Stimulated activated CD8-positive, alpha-beta memory T cell treated with anti-CD3 and anti-CD28 coated beads, Interleukin-12 subunit alpha, Interleukin-12 subunit beta, amount 100 ng/mL, for 4 hours (primary cell): ENCODE measurements around the gene ZNF425.
"Not testable (repeated sequence)": the region's sequence is repeated elsewhere in the genome, so short reads cannot be mapped to it uniquely, and the experiment has no call there.

ENCODE experiments used
- DNase-seq: peaks from one replicate; pipeline ENCODE4 v3.0.0-alpha.2; 2020; ENCODE audit warnings: low read depth

Gene ZNF425

DNA sequence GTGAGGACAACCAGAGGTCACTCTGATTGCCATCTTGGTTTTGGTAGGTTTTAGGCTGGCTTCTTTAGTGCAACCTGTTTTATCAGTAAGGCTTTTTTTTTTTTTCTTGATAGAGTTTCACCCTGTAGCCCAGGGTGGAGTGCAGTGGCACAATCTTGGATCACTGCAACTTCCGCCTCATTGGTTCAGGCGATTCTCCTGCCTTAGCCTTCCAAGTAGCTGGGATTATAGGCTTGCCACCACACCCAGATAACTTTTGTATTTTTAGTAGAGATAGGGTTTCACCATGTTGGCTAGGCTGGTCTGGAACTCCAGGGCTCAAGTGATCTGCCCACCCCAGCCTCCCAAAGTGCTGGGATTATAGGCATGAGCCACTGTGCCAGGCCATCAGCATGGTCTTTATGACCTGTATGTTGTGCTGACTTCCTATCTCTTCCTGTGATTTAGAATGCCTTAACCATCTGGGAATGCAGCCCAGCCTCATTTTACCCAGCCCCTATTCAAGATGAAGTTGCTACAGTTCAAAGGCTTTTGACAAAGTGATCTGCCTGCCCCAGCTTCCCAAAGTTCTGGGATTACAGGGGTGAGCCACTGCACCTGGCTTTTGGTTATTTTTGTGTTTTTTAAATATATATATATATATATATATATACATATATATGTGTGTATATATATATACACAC, 7.0 kb upstream of the ZNF425 start:
- DNase-seq, result no peak

DNA sequence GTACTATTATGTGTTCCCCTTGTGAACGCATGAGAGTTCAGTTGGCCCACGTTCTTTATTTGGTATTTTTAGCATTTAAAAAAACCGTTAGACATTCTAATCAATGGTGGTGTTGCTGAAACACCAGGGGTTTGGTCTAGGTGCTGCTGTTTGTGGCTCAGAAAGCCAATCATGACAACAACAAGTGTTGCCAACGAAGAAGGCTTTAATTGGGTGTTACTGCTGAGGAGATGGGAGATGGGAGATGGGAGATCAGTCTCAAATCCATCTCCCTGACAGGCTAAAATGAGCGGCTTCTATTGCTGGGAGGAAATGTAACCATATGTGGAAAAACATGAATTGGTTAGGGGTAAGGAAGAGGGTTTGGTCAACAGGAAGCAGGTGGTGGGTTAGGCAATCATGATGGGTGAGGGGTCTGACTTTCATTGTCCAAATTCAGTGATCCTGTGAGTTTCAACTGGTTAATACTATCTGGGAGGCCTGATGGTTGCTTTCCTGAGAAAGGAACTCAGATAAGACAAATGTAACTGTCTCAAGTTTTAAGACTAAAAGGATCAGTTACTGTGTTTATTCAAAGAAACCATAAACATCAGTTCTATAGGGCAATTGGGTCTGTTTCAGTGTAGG, 4.6 kb upstream of the ZNF425 start:
- no peak for DNase-seq

- DNase-seq, result peak; percentile 64
These were observed 640 bp upstream of the ZNF425 start for GRCh38 chr7:149126662-149127266.

DNA sequence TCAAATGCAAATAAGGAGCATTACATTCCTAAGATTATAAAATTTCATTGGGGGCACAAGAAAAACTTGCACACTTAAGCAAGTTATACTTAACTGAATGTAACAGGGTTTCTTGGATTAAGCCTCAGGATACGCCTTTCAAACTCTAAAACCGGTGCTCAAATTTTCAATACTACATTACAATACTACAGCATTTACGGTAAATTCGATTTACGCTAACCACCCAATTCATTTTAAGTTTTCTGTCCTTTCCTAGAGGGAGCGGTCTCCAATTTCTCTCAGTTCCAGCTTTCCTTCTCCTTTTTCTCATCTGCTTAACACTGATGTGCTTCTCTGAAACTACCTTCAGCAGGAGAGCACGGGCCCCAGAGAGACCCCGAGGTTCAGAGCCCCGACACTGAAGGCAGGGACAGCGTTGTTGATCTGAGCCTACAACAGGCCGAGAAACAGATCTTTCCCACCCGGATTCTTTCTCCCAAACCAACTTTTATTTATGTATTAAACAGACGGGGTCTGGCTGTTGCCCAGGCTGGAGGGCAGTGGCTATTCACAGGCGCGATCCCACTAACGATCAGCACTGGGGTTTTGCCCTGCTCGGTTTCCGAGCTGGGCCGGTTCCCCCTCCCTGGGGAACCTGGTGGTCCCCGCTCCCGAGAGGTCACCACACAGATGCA, 798 bp downstream of the ZNF425 start:
- DNase-seq, result no peak

DNA sequence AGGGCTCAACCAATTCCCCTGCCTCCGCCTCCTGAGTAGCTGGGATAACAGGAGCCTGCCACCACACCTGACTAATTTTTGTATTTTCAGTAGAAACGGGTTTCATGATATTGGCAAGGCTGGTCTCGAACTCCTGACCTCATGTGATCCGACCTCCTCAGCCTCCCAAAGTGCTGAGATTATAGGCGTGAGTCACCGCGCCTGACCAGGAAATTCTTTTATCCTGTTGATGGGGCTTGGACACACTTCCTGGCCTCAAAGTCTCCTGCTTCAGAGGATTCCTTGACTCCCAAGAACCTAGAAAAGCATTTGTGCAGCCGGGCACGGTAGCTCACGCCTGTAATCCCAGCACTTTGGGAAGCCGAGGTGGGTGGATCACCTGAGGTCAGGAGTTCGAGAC, 16.2 kb downstream of the ZNF425 start:
- no peak for DNase-seq

- no peak for DNase-seq
These were observed 21.4 kb downstream of the ZNF425 start for GRCh38 chr7:149104749-149105148.

DNA sequence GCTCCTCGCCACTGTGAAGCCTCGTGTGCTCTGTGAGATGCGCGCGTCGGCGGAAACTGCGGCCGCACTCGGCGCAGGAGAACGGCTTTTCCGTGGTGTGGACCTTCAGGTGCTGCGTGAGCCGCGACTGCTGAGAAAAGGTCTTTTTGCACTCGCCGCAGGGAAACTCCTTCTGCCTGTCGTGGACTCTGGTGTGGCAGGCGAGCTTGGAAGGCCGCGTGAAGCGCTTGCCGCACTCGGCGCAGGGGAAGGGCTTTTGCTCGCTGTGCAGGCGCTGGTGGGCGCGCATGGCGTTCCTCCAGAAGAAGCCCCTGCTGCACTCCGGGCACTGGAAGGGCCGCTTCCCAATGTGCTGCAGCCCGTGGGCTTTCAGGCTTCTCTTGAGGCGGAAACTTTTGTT, 21.9 kb downstream of the ZNF425 start:
- DNase-seq, result no peak

DNA sequence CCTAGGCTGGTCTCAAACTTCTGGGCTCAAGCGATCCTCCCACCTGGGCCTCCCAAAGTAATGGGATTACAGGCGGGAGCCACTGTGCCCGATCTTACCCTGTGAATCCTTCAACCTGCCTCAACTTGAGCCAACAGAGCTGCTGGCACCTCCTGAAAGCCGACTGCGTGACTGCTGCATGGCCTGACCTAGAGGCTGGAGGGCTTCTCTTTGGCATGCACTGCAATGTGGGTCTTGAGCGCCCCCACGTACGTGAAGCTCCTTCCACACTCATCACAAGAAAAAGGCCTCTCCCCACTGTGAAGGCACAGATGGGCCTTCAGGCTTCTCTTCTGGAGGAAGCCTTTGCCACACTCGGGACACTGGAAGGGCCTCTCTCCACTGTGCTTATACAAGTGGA, 22.7 kb downstream of the ZNF425 start:
- no peak for DNase-seq

- DNase-seq, result no peak
These were observed 23.5 kb downstream of the ZNF425 start for GRCh38 chr7:149102666-149103065.

DNA sequence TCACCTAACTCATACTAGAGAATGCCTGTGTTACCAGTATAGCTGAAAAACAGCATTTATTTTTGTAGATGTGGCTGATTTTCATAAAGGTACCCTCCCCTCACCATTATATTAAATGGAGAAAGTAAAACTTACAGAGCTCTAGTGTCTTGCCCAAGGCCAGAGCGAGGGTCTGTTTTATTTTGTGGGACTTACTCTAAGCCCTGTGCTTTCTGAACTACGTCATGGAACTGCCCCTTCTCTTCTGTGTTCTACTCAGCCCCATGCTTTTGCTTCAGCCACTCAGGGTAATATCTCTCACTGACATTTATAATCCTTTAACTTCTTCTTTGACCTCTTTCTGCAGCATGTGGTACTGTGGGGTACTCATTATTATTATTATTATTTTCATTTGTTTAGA, 25.3 kb downstream of the ZNF425 start:
- DNase-seq, result no peak

DNA sequence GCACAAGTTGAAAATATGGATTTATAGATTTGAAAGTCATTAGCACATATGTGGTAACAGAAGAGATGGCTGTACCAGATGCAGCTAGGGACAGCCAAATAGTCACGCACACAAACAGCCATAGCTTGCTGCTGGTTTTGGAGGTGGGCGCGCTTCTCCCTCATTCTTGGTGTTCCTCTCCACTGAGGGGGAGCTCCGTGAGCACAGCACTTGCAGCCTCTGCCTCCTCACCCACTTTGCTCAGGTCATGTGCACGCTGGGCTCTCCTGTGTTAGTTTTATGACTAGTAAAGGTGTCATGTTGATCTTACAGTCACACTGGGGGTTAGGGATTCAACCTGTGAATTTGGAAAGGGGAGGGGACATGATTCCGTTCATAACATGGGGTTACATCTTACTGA, 27.1 kb downstream of the ZNF425 start:
- DNase-seq, result no peak

DNA sequence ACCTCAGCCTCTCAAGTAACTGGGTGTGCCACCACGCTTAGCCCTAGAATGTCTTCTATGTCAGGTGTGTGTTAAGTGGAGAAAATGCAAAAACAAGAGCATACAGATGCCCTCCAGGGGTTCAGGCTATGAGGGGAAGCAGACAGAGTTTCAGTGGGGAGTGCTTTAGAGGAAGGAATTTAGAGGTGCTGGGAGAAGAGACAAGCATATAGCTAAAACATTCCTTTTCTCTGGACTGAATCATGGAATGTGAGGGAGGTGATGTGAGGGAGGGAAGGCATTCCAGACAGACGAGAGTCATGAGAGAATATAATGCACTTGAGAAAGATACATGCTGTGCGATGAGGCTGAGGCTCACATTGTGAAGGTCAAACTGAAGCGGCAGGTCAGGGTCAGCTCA, 29.0 kb downstream of the ZNF425 start:
- DNase-seq, result no peak

DNA sequence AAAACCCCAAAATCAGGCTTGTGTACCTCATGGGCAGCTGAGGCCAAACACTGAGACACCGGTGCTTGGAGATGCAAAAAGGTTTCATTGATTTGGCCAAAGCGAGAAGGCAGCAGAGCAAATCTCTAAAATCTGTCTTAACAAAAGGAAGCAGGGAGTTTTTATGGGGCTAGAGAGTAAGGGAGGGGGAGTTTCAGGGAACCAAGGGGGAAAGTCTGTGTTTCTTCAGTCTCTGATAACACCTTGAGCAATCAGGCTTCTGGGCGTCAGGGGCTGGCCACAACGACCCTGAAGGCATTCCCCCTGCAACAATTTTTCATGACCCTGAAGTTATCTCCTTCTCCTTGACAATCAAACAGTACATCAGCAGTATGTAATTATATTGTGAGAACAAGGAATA, 32.9 kb downstream of the ZNF425 start:
- no peak for DNase-seq

GRCh38 chr7:149092244-149092643, 33.9 kb downstream of the ZNF425 start:
- not testable (repeated sequence) for DNase-seq

GRCh38 chr7:149090397-149091195, 35.5 kb downstream of the ZNF425 start, which contains the start of gene ZNF786:
TSS of gene ZNF786 (minus strand) at chr7:149090718. CDS start at chr7:149090640, 78 bp downstream.
- DNase-seq, result peak; percentile 93

GRCh38 chr7:149087376-149087775, 38.7 kb downstream of the ZNF425 start:
- no peak for DNase-seq

DNA sequence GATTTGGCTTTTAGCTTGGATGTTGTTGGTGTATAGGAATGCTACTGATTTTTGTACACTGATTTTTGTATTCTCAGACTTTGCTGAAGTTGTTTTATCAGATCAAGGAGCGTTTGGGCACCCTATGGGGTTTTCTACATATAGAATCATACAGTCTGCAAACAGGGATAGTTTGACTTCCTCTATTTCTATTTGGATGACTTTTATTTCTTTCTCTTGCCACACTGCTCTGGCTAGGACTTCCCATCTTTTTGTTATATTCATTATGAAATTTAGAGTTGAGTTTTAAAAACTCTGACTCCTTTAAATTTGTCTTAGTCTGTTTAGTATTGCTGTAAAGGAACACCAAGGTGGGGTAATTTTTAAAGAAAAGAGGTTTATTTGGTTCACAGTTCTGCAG, 40.3 kb downstream of the ZNF425 start:
- DNase-seq, result no peak

DNA sequence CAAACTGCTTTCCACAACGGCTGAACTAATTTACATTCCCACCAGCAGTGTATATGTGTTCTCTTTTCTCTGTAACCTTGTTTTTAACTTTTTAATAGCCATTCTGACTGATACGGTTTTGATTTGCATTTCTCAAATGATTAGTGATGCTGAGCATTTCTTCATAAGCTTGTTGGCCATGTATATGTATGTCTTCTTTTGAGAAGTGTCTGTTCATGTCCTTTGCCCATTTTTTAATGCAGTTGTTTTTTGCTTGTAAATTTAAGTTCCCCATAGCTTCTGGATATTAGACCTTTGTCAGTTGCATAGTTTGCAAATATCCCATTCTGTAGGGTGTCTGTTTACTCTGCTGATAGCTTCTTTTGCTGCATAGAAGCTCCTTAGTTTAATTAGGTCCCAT, 41.7 kb downstream of the ZNF425 start:
- no peak for DNase-seq

DNA sequence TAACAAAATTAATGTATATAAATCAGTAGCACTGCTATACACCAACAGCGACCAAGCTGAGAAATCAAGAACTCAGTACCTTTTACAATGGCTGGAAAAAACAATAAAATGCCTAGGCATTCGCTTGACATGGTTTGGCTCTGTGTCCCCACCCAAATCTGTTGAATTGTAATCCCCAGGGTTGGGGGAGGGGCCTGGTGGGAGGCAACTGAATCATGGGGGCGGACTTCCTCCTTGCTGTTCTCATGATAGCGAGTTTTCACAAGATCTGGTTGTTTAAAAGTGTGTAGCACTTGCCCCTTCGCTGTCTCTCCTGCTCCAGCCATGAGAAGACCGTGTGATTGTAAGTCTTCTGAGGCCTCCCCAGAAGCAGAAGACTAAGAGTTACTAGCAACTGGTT, 44.2 kb downstream of the ZNF425 start:
- DNase-seq, result no peak

- DNase-seq, result no peak
These were observed 48.5 kb downstream of the ZNF425 start for GRCh38 chr7:149077594-149077993.

DNA sequence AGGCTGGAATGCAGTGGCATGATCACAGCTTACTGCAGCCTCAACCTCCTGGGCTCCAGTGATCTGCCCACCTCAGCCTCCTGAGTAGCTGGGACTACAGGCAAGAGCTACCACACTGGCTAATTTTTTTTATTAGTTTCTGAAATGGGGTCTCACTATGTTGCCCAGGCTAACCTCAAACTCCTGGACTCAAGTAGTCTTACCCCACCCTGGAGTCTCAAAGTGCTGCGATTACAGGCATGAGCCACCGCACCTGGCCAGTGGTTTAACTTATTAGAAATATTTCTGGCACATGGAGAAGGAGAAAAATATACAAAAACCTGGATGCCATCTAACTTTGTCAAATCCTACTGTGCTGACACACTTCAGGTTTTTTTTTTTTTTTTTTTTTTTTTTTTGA, 50.8 kb downstream of the ZNF425 start:
- DNase-seq, result no peak
